HG03432 (cell line): ENCODE data around the gene PPP1R16B.

Experiments used
- ATAC-seq: cut with Tn5 transposase; IDR thresholded peaks from one replicate; pipeline ENCODE4 v1.9.1; 2021; ENCODE audit warnings: mild to moderate bottlenecking, moderate library complexity; ENCODE audit not compliant: unreplicated experiment

The PPP1R16B gene

DNA sequence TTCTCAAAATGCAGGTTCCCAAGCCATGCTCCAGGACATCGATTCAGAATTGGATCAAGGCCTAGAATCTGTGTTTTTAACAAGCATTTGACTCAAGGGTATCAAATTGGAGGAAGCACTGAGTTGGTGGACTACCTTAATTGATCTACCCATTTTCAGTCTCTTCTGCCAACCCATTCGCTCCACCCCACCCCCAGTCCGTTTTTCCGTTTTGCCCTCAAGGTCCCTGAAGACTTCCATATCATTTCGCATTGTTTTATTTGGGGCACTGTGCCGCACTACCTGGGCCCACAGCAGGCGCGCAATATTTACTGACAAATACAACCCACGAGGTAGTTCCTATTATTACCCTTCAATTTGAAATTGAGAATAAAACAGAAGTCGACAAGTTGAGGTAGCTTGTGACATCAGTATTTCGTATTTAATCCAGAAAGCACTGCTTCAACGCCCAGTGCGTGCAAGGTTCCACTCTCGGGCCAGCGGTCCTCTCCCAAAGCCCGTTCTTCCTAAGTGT lies 156.1 kb downstream of the PPP1R16B start:
- ATAC-seq: no peak

DNA sequence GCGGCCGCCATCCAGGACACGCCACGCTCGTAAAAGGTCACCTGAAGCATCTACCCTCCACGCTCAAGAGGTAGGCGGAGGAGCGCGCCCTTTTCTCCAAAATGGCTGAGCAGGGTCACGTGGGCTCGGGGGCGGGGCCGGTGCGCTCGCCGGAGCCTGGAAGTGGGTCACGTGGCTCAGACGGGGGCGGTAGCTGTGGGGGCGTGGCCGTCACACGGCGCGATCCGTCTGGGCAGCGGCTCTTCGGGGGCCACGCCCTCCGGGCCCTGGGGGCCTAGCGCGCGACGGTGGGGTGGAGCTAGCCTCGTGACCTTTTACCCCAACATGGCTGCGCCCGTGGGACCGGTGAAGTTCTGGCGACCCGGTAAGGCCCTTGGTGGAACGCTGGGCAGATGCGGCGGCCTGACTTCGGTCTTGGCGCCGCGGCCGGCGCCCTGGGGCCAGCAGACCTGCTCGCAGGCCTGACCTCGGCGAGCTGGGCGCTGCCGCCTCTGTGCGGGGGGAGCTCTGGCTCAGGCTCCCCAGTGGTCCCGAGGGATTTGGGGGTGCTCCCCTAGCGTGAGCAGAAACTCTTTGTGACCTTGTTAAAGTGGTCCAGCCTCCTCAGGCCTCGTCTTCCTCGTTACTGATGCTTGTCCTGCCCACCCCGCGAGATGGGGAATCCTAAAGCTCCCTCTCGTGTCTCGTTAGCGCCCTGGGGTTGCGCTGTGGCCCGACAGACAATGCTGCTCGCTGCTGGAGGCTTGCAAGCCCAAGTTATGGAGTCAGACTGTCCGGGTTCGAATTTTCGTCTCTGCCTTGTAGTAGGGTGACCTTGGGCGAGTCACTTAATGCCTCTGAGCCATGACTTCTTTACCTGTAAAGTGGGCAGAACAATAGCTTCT lies 156.8 kb downstream of the PPP1R16B start, which contains the start of gene DHX35:
Gene DHX35 (plus strand): TSS at position 301 of the 884 bp plus-strand sequence. CDS start 24 bp downstream, at position 325.
- peak; percentile 97 for ATAC-seq

DNA sequence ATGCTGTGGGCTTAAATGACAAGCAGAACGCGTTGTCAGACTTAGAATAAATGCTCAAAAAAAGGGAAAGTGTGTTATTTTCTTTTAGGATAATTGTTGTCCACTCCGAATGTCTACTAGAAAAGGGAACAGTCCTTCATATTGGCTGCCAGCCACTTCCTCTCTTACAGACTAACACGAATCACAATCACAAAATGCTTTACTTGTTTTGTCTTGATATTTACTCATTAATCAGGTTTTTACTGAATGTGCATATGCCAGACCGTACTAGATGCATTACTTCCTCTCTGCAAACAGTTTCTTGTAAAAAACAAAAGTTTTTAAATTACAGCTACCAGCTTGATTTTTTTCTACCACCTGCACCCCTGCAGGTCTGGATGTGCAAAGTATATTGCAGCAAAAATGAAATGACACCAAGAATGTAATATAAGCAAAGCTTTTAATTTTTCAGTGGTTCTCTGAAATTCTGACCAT lies 157.5 kb downstream of the PPP1R16B start:
- ATAC-seq: no peak

DNA sequence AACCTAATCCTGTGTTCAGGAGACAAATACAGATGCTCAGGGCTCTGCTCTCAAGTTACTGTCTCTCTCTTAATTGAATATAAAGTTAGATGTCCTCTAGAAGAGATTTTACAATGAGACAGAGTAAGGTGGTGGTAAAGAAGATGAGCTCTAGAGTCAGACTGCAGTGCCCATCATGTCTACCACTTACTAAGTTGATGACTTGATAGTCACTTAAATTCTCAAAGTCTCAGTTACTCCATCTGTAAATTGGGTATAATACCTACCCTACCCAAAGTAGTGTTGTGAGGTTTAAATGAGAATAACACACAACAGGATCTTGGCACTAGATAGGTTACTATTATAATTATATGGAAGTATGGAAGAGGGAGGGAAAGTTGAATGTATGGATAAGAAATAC lies 158.2 kb downstream of the PPP1R16B start:
- ATAC-seq: no peak

DNA sequence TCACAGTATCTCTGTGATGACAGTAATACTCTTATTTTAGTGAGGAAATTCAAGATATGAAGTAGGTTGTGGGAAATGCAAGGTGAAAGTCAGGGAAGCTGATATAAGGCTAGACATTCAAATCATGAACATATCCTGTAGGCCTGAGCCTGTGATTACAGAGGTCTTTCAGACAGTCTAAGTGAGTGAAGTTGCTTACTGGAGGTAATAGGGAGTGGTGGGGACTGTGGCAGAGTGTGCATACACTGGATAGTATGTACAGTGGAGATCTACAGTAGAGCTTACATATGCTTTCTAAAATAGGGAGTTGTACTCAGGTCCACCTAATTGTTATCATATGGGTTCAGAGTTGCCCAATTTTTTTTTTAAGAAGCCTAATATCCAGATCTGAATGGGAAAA lies 159.8 kb downstream of the PPP1R16B start:
- ATAC-seq: no peak

DNA sequence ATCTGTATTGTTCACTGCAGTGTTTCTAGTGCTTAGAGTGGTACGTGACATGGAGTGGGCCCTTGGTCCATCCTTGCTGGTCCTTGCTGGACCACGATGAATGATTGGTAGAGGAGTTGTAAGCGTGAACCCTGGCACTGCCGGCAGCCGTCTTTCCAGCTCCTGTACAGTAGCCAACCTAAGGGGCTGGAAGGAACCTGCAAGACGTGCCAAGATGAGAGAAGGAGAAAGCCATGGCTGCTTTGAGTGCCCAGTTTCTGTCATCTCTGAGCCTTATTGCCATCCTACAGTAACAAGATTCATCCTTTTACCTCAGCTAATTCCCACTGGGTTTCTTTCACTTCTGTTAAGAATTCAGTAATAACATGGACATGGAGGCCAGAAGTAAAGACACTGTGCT lies 162.6 kb downstream of the PPP1R16B start:
- ATAC-seq: no peak

DNA sequence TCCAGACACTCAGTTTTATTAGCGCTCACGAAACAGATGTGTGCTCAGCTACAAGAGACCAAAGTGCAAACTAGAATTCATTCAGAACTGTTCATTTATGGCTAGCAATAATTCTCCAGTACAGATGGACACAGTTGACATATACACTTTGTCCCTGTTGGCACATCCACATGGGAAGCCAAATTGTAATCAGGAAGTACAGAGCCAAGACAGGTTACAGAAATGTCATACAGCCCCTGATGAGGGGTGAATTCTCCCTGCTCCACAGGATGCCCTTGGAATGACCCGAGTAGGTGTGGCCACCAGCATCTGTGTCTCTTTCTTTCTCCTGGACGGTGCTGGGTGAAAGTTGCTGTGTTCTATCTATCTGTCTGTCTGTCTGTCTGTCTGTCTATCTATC lies 164.2 kb downstream of the PPP1R16B start:
- no peak for ATAC-seq

GRCh38 chr20:38970302-38970701 lies 164.8 kb downstream of the PPP1R16B start:
- no peak for ATAC-seq
